Prostate gland (tissue), 2 donors: Measurements from ENCODE around the gene FARS2.

Experiments
- CTCF ChIP-seq, 4 experiments: fragments of 200-600 bp in 2 of 4; fragments of 450-650 bp in 2 of 4; sonication (generic) in 2 of 4; IDR thresholded peaks; 1 replicate in 3 of 4; 2 replicates in 1 of 4; pipeline ENCODE4 v1.5.1; 2016 to 2019; ENCODE audit warnings: antibody characterized with exemption in 4 of 4, mild to moderate bottlenecking in 2 of 4, moderate library complexity in 2 of 4
- POLR2A ChIP-seq: fragments of 450-650 bp; IDR thresholded peaks from one replicate; pipeline ENCODE4 v1.6.1; 2016; ENCODE audit warnings: antibody characterized with exemption, mild to moderate bottlenecking

- TF ChIP-seq POLR2A (no peak), CTCF (IDR thresholded peaks at IDR 0.05) (no peak)
Observed at GRCh38 chr6:5425797-5426196, 164.5 kb downstream of the FARS2 start.
